HepG2 (cell line): ENCODE measurements around the gene CHST13. TPM values are rescaled to one million over a fixed set of nuclear protein-coding genes. Genes with fewer than 3 reads are reported as not detected.
A peak's percentile ranks its signal among the peaks of the same experiment; 100 is the strongest.

ENCODE experiments used
- ATAC-seq: fragments of 200-7000 bp; cut with Tn5 transposase; 3 replicates; pipeline ENCODE4 v1.9.1; 2020; ENCODE audit warnings: mild to moderate bottlenecking, moderate library complexity
- BruUV-seq: library from RNA; stranded (reverse); fragments of 400-500 nt; replicated peaks from 2 replicates; lab custom pipeline; 2021; lab: Mats Ljungman, UMichigan
- CTCF ChIA-PET: fragments of 300-600 bp; formaldehyde crosslinking; extraction: SDS; loops from one replicate; lab custom pipeline; 2021; ENCODE audit warnings: low total read pairs, inconsistent platforms, low intra/inter-chr PET ratio; lab: Yijun Ruan, JAX
- POLR2A ChIA-PET: fragments of 350-600 bp; sonication (Branson Sonifier 250); formaldehyde crosslinking; loops from one replicate; lab custom pipeline; 2020; ENCODE audit warnings: antibody characterized with exemption, inconsistent platforms; lab: Yijun Ruan, JAX
- DNase-seq: peaks from one replicate; pipeline ENCODE4 v3.0.0-alpha.2; 2015; ENCODE audit warnings: low spot score
- FAIRE-seq: peaks from 3 replicates; lab custom pipeline; 2011; peaks lifted over from hg19 to GRCh38; lab: Jason Lieb, UNC
- H2AFZ ChIP-seq: one replicate; pipeline ENCODE4 v1.6.1; 2011; ENCODE audit warnings: low read length, inconsistent platforms
- H3K27ac ChIP-seq: fragments of 300-600 bp; 3 replicates; pipeline ENCODE4 v1.8.0; 2011; ENCODE audit warnings: mixed run types, mild to moderate bottlenecking, mixed read lengths, low read length, inconsistent platforms; ENCODE audit not compliant: insufficient read depth; ENCODE audit errors: extremely low read length
- H3K27me3 ChIP-seq, 2 experiments: fragments of 200-600 bp in 1 of 2; 2 replicates in 1 of 2; 3 replicates in 1 of 2; pipeline versions ENCODE4 v1.6.0 to v1.8.0; 2011; ENCODE audit warnings: low read length in 2 of 2, mild to moderate bottlenecking in 2 of 2, moderate library complexity in 2 of 2, inconsistent platforms in 1 of 2; ENCODE audit not compliant: insufficient read depth in 2 of 2, control insufficient read depth in 1 of 2
- H3K36me3 ChIP-seq, 2 experiments: fragments of 200-600 bp in 1 of 2; replicated peaks in 1 of 2; 2 replicates in 1 of 2; 3 replicates in 1 of 2; pipeline versions ENCODE4 v1.5.1 to v1.8.0; 2011; ENCODE audit warnings: low read length in 2 of 2, inconsistent platforms in 1 of 2; ENCODE audit not compliant: insufficient read depth in 2 of 2, control insufficient read depth in 1 of 2
- H3K4me1 ChIP-seq: 2 replicates; pipeline ENCODE4 v1.5.1; 2012; ENCODE audit warnings: low read length, inconsistent platforms; ENCODE audit not compliant: insufficient read depth
- H3K4me2 ChIP-seq: 2 replicates; pipeline ENCODE4 v1.6.0; 2011; ENCODE audit warnings: low read depth, low read length, inconsistent platforms
- H3K4me3 ChIP-seq, 3 experiments: fragments of 200-600 bp in 1 of 3; sonication (generic), shearing (Covaris generic) in 1 of 3; replicated peaks in 1 of 3; 2 replicates each; pipeline ENCODE4 v1.5.1; 2011 to 2016; ENCODE audit warnings: low read length in 3 of 3, inconsistent platforms in 2 of 3, low read depth in 2 of 3, mild to moderate bottlenecking in 2 of 3, control low read depth in 1 of 3, mixed read lengths in 1 of 3; ENCODE audit not compliant: insufficient read depth in 1 of 3
- H3K79me2 ChIP-seq: one replicate; pipeline ENCODE4 v1.6.1; 2011; ENCODE audit warnings: low read length, inconsistent platforms; ENCODE audit not compliant: insufficient read depth
- H3K9ac ChIP-seq: 2 replicates; pipeline ENCODE4 v1.6.0; 2011; ENCODE audit warnings: mild to moderate bottlenecking, low read depth, low read length, inconsistent platforms; ENCODE audit not compliant: insufficient read depth
- H3K9me3 ChIP-seq: 2 replicates; pipeline ENCODE4 v1.5.1; 2012; ENCODE audit warnings: mild to moderate bottlenecking, low read length
- H4K20me1 ChIP-seq: 2 replicates; pipeline ENCODE4 v1.6.0; 2011; ENCODE audit warnings: inconsistent platforms, mild to moderate bottlenecking, low read length, moderate library complexity; ENCODE audit not compliant: insufficient read depth
- ZNF20 ChIP-seq: sonication (generic); formaldehyde crosslinking; IDR thresholded peaks from 2 replicates; pipeline ENCODE4 v1.4.0; 2020; ENCODE audit warnings: mild to moderate bottlenecking, moderate library complexity, missing genetic modification reagents
- ZNF687 ChIP-seq: sonication (generic); formaldehyde crosslinking; IDR thresholded peaks from 2 replicates; pipeline ENCODE4 v1.5.1; 2020; ENCODE audit warnings: mild to moderate bottlenecking, missing genetic modification reagents, moderate library complexity
- WGBS: methylation state at CpG from one replicate; pipeline ENCODE4 v1.1.6; 2017; ENCODE audit warnings: low lambda C conversion rate; 5-methylcytosine and 5-hydroxymethylcytosine counted together
- in situ Hi-C: cut with HindIII; loops from 2 replicates; pipeline ENCODE4 v1.10.0; 2017; ENCODE audit warnings: low pct_unique_long_range_greater_than_20kb; ENCODE audit not compliant: extremely low pct_ligation_motif_present
- intact Hi-C: fragments of 100-400 bp; cut with micrococcal nuclease; formaldehyde crosslinking; loops from one replicate; pipeline ENCODE4 v1.10.0; 2022; ENCODE audit not compliant: unreplicated experiment
- polyA plus RNA-seq, 8 experiments: library from polyadenylated mRNA; depleted of rRNA in 3 of 8; stranded (reverse) in 7 of 8; unstranded in 1 of 8; fragments of >200 nt; fragmentation: Illumina TruSeq in 4 of 8; extraction: Trizol in 4 of 8; gene quantifications; 2 replicates each; pipeline versions ENCODE4 v1.2.1 to v1.2.3, GENCODE V29; 2011 to 2016; ENCODE audit warnings: low read depth in 4 of 8, missing spikeins in 1 of 8, mixed read lengths in 1 of 8; ENCODE audit not compliant: insufficient read depth in 1 of 8
- total RNA-seq, 5 experiments: library from RNA; depleted of rRNA; stranded (reverse); fragments of >200 nt; fragmentation: Illumina TruSeq; extraction: Trizol; gene quantifications; 2 replicates each; pipeline ENCODE4 v1.2.3, GENCODE V29; 2016; ENCODE audit warnings: low read depth in 1 of 5

The CHST13 gene
- total and polyA plus RNA-seq, 2 of the 13 experiments (the other 11 are each of a cell fraction or from before 2014, with no cell fraction given): 32.0 to 43.1 TPM

DNA sequence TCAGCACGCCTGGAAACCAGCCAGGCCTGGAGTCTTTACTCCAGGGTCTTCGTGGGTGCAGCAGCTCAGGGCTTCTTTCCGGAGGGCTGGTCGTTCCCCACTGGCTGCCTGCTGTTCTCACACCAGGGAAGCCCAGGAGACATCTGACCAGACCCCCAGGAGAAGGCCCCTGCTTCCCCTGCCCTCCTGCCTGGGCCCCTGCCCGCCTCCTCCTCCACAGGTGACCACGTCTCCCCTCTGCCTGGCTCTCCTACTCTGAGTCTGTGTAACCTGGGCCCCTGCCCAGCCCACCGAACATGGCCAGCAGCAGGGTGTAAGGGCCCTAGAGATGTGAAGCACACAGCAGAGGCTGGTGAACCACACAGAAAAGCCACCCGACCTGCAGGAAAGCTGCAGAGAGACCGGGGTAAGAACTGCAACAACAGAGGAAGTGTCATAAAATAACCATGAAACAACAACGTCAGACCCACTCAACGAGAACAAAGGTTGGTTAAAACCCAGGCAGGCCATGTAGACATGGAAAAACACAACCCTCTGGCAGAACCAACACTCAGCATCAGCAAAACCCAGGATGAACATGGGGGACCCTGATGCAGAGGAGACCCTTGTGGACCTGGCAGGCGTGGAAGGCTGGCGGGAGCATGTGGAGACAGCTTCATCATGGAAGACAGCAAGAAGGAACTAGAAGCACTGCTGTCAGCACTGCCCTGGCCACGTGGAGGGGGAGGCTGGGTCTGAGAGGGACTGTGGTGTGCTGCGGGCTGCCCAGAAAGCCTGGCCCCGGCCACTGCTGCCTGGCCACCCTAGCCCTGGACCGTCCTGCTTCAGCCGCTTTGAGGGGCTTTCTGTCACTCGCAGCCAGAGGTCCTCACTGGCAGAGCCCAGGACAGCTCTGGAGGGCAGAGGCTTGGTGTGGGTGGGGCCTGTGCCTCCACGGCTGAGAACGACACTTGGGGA lies 26.8 kb upstream of the CHST13 start:
- H3K27me3 ChIP-seq: no peaks in the 10 kb centered on the region

More for the DNA sequence above, 26.8 kb upstream of the CHST13 start:
- TF ChIP-seq ZNF687 (CRISPR knock-in tag) (peak; percentile 1; the same call in 1 of the 2 replicates), ZNF20 (CRISPR knock-in tag) (no peak)
- H3K9ac ChIP-seq: no peak overlapping the region
- ATAC-seq (no peak), DNase-seq (no peak), FAIRE-seq (no peak)
- H3K9me3 ChIP-seq: no peaks in the 10 kb centered on the region
- no TSS peak for BruUV-seq
- ChIA-PET CTCF (no interaction called here), POLR2A (interaction anchor here (1.2 to 3.1 kb wide), 2 partner anchors 21 to 26 kb away, joined by 4 to 10 read pairs; partner anchors contain the start of genes CHST13 and UROC1)
- H3K4me2 ChIP-seq: no peak overlapping the region
- no peak overlapping the region for H3K27ac ChIP-seq
- 39% methylated on average over 8 of the region's 21 CpGs for WGBS
- in situ Hi-C loops: no loop called here
- intact Hi-C loops: loop anchor here (10.0 kb wide), 1 partner anchor 58 kb away; the partner anchor contains the start of gene C3orf22
- H3K36me3 ChIP-seq: no peaks in the 10 kb centered on the region
- H3K4me3 ChIP-seq: no peak overlapping the region
- H2AFZ ChIP-seq: no peak overlapping the region
- H4K20me1 ChIP-seq: no peaks in the 10 kb centered on the region
- no peaks in the 10 kb centered on the region for H3K79me2 ChIP-seq
- peaks cover 36% of the 10 kb centered on the region for H3K4me1 ChIP-seq
